ENCODE results near the gene ADIPOR1. TPM values are rescaled to one million over a fixed set of nuclear protein-coding genes. Genes with fewer than 3 reads are reported as not detected.

ADIPOR1 gene
- total and polyA plus RNA-seq, 2 of the 4 experiments (the other 2 are of a cell fraction), result 82.7 to 92.5 TPM

DNA sequence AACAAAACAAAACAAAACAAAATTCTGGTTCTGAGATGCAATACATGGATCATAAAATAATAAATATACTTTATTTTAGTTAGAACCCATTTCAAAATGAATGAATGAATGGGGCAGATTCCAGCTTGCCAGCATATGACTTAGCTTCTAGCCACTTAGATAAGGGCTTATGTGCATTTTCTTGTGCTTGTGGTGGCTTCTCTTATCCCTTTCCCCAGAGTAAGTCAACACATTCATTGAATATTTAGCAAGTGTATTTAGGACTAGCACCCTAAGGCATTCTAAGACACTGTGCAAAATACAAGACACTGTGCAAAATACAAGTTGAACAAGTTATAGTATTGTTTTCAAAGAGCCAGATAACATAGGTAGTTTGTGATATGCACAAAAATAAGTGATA, 4.7 kb downstream of the ADIPOR1 start:
- H4K91ac ChIP-seq (ENCODE audit: insufficient read depth, low read depth, low read length), result no peak overlapping the region
- BruUV-seq (replicated peaks), result no TSS peak
- ChIA-PET POLR2A (ENCODE audit: unreplicated experiment) (no interaction called here), CTCF (interaction anchor here (0.6 kb wide), 1 partner anchor 263 kb away, joined by 3 read pairs; no protein-coding TSS in a partner anchor)
- no peak overlapping the region for H2AFZ ChIP-seq (replicated peaks; ENCODE audit: low read length, poor library complexity)
- no peak overlapping the region for H3K4ac ChIP-seq (ENCODE audit: low read depth, low read length)
- no peak overlapping the region for H3K4me3 ChIP-seq (ENCODE audit: insufficient read depth, low read depth, low read length)
- dilution Hi-C loops (cut with HindIII; ENCODE audit: low sequenced_read_pairs, unreplicated experiment), result no loop called here
- intact Hi-C loops (cut with micrococcal nuclease), result loop anchor here (1.0 kb wide), 1 partner anchor 24 kb away; no protein-coding TSS in a partner anchor
- no peak for TF ChIP-seq CHD1 (IDR thresholded peaks at IDR 0.05; ENCODE audit: low read depth, low read length)
- TF ChIP-seq MXI1 (IDR thresholded peaks at IDR 0.05; ENCODE audit: borderline replicate concordance, low read depth, low read length), result no peak
- no peak for TF ChIP-seq NFE2L2 (IDR thresholded peaks at IDR 0.05; ENCODE audit: low read depth, low read length)
- TF ChIP-seq, protein P1, sequence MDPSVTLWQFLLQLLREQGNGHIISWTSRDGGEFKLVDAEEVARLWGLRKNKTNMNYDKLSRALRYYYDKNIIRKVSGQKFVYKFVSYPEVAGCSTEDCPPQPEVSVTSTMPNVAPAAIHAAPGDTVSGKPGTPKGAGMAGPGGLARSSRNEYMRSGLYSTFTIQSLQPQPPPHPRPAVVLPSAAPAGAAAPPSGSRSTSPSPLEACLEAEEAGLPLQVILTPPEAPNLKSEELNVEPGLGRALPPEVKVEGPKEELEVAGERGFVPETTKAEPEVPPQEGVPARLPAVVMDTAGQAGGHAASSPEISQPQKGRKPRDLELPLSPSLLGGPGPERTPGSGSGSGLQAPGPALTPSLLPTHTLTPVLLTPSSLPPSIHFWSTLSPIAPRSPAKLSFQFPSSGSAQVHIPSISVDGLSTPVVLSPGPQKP (IDR thresholded peaks at IDR 0.05; ENCODE audit: borderline replicate concordance, low read depth, low read length), result no peak
- TF ChIP-seq RFX5 (IDR thresholded peaks at IDR 0.05; ENCODE audit: low read depth, low read length), result no peak
- no peak for TF ChIP-seq FOS (IDR thresholded peaks at IDR 0.05; ENCODE audit: low read depth, low read length)
- TF ChIP-seq, protein P2, sequence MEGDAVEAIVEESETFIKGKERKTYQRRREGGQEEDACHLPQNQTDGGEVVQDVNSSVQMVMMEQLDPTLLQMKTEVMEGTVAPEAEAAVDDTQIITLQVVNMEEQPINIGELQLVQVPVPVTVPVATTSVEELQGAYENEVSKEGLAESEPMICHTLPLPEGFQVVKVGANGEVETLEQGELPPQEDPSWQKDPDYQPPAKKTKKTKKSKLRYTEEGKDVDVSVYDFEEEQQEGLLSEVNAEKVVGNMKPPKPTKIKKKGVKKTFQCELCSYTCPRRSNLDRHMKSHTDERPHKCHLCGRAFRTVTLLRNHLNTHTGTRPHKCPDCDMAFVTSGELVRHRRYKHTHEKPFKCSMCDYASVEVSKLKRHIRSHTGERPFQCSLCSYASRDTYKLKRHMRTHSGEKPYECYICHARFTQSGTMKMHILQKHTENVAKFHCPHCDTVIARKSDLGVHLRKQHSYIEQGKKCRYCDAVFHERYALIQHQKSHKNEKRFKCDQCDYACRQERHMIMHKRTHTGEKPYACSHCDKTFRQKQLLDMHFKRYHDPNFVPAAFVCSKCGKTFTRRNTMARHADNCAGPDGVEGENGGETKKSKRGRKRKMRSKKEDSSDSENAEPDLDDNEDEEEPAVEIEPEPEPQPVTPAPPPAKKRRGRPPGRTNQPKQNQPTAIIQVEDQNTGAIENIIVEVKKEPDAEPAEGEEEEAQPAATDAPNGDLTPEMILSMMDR (conservative IDR thresholded peaks at IDR 0.05; ENCODE audit: low read depth, low read length), result no peak
- no peak for TF ChIP-seq POLR2A (IDR thresholded peaks at IDR 0.05; ENCODE audit: low read depth, low read length)
- TF ChIP-seq RAD21 (IDR thresholded peaks at IDR 0.05; ENCODE audit: low read length), result no peak
- TF ChIP-seq BHLHE40 (IDR thresholded peaks at IDR 0.05; ENCODE audit: low read depth, low read length), result no peak
- TF ChIP-seq CEBPB (IDR thresholded peaks at IDR 0.05; ENCODE audit: low read depth, low read length), result no peak
- no peak for TF ChIP-seq SMC3 (IDR thresholded peaks at IDR 0.05; ENCODE audit: low read depth, low read length)
- TF ChIP-seq, protein P3, sequence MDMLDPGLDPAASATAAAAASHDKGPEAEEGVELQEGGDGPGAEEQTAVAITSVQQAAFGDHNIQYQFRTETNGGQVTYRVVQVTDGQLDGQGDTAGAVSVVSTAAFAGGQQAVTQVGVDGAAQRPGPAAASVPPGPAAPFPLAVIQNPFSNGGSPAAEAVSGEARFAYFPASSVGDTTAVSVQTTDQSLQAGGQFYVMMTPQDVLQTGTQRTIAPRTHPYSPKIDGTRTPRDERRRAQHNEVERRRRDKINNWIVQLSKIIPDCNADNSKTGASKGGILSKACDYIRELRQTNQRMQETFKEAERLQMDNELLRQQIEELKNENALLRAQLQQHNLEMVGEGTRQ (IDR thresholded peaks at IDR 0.05; ENCODE audit: low read depth, low read length), result no peak
- no peak for TF ChIP-seq MAFK (IDR thresholded peaks at IDR 0.05; ENCODE audit: low read depth, low read length)
- no peak for TF ChIP-seq RCOR1 (IDR thresholded peaks at IDR 0.05; ENCODE audit: insufficient replicate concordance, low read length)
- no peak for TF ChIP-seq MAZ (IDR thresholded peaks at IDR 0.05; ENCODE audit: borderline replicate concordance, low read depth, low read length)
- H3K27ac ChIP-seq (ENCODE audit: insufficient read depth, low read length), result no peak overlapping the region
- no peak overlapping the region for H2BK15ac ChIP-seq (ENCODE audit: low read depth, low read length)
- H2AK5ac ChIP-seq (ENCODE audit: low read depth, low read length), result no peak overlapping the region
- peaks cover 7% of the 10 kb centered on the region; the same call in 1 of the 2 replicates for H3K9me1 ChIP-seq (ENCODE audit: insufficient read depth, low read length)
- no peak overlapping the region for H3K9ac ChIP-seq (ENCODE audit: low read depth, low read length)
- H2BK5ac ChIP-seq (ENCODE audit: low read depth, low read length, poor library complexity, severe bottlenecking), result no peak overlapping the region
- no peak overlapping the region for H2BK120ac ChIP-seq (ENCODE audit: low read depth, low read length)
- H2AK9ac ChIP-seq (replicated peaks; ENCODE audit: low read depth, low read length, poor library complexity), result no peak overlapping the region
- H3K14ac ChIP-seq (replicated peaks; ENCODE audit: low read depth, low read length), result no peak overlapping the region
- H4K5ac ChIP-seq (ENCODE audit: low read depth, low read length), result no peak overlapping the region
- no peak overlapping the region for H2BK20ac ChIP-seq (ENCODE audit: low read depth, low read length)
- H3K27me3 ChIP-seq (ENCODE audit: control insufficient read depth, insufficient read depth, low read length), result no peaks in the 10 kb centered on the region
- H4K20me1 ChIP-seq (ENCODE audit: insufficient read depth, low read length), result peaks cover 40% of the 10 kb centered on the region; the same call in 1 of the 2 replicates
- H3K56ac ChIP-seq (ENCODE audit: extremely low read depth, insufficient read depth, low read length), result no peak overlapping the region
- H3K4me1 ChIP-seq (ENCODE audit: control insufficient read depth, insufficient read depth, low read length), result no peaks in the 10 kb centered on the region; the same call in 1 of the 2 replicates
- in situ Hi-C loops (cut with MboI; ENCODE audit: low sequenced_read_pairs), result no loop called here
- H4K8ac ChIP-seq (ENCODE audit: low read depth in 2 of 2, low read length in 2 of 2), result no peak overlapping the region
- no peak for ATAC-seq (ENCODE audit: low read depth)
- peaks cover 13 to 75% of the 10 kb centered on the region in 2 experiments for H3K79me1 ChIP-seq (ENCODE audit: low read depth in 1 of 2, low read length in 2 of 2)
- no peak overlapping the region for H3K23ac ChIP-seq (ENCODE audit: low read depth, low read length)
- peaks cover 18% of the 10 kb centered on the region for H3K36me3 ChIP-seq (ENCODE audit: control insufficient read depth, insufficient read depth, low read length)
- no peak overlapping the region for H3K18ac ChIP-seq (ENCODE audit: low read depth, low read length)
- H3K4me2 ChIP-seq (ENCODE audit: low read depth, low read length), result no peak overlapping the region
- H3K9me3 ChIP-seq (ENCODE audit: control insufficient read depth, insufficient read depth, low read length), result no peaks in the 10 kb centered on the region
- no peak for DNase-seq

All from IMR-90 (cell line).